ENCODE results near the gene FAM98A.

DNA sequence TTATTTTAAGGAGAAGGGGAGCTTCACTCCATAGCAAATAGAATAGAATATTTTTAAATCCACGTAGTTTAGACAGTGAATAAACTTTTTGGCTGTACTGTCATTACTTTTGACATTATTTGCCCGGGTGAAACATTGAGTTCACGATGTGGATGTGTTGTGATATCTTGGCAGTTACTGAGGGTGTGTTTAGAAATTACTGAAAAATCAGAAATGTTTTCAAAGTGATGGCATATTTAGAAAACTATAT lies 769 bp upstream of the FAM98A start:
- TF ChIP-seq, protein P1, sequence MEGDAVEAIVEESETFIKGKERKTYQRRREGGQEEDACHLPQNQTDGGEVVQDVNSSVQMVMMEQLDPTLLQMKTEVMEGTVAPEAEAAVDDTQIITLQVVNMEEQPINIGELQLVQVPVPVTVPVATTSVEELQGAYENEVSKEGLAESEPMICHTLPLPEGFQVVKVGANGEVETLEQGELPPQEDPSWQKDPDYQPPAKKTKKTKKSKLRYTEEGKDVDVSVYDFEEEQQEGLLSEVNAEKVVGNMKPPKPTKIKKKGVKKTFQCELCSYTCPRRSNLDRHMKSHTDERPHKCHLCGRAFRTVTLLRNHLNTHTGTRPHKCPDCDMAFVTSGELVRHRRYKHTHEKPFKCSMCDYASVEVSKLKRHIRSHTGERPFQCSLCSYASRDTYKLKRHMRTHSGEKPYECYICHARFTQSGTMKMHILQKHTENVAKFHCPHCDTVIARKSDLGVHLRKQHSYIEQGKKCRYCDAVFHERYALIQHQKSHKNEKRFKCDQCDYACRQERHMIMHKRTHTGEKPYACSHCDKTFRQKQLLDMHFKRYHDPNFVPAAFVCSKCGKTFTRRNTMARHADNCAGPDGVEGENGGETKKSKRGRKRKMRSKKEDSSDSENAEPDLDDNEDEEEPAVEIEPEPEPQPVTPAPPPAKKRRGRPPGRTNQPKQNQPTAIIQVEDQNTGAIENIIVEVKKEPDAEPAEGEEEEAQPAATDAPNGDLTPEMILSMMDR (conservative IDR thresholded peaks at IDR 0.05; ENCODE audit: low read depth, low read length): no peak
- TF ChIP-seq EZH2phosphoT487 (IDR thresholded peaks at IDR 0.05; ENCODE audit: borderline replicate concordance, low read length) (no peak), EZH2 (IDR thresholded peaks at IDR 0.05; ENCODE audit: low read length, unreplicated experiment) (no peak)
